ENCODE data around the gene GYG1.
"Not testable (repeated sequence)": the region's sequence is repeated elsewhere in the genome, so short reads cannot be mapped to it uniquely, and the experiment has no call there.

DNA sequence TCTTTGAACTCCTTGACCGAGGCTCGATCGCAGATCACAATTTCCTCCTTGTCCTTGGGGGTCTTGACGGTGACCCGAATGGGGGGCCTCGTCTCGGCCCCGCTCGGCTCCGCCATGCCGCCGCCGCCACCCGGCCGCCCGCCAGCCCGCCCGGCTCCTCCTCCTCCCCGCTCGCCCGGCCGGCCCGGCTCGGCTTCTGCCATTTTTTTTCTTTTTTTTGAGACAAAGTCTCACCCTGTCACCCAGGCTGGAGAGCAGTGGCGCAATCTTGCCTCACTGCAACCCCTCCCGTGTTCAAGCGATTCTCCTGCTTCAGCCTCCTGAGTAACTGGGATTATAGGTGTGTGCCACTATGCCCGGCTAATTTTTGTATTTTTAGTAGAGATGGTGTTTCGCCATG is 3.8 kb upstream of the GYG1 start:
- not testable (repeated sequence) for TF ChIP-seq EZH2phosphoT487 (IDR thresholded peaks at IDR 0.05; ENCODE audit: insufficient read depth, low read depth); EZH2 (IDR thresholded peaks at IDR 0.05; ENCODE audit: insufficient read depth, poor library complexity, severe bottlenecking)

Measured in GM23248 (cell line).